ENCODE results near the gene ZNF18. TPM values are rescaled to one million over a fixed set of nuclear protein-coding genes. Genes with fewer than 3 reads are reported as not detected.

The ZNF18 gene
- total and polyA plus RNA-seq, 2 experiments from 2014 or later: 7.3 to 9.5 TPM

GRCh38 chr17:12041312-12041711 is 44.0 kb upstream of the ZNF18 start:
- H3K9me3 ChIP-seq (ENCODE audit: low read depth): no peaks in the 10 kb centered on the region
- peaks cover 99% of the 10 kb centered on the region for H3K79me2 ChIP-seq
- 82% methylated on average over 3 of the region's 3 CpGs for WGBS (ENCODE audit: low lambda C conversion rate, missing lambda C conversion rate)
- H3K4me2 ChIP-seq: no peak overlapping the region
- H3K36me3 ChIP-seq (replicated peaks; ENCODE audit: insufficient read depth, low read depth): no peaks in the 10 kb centered on the region
- DNase-seq (ENCODE audit: low spot score): no peak
- no peak overlapping the region for H3K27ac ChIP-seq
- no peaks in the 10 kb centered on the region for H3K4me1 ChIP-seq (ENCODE audit: insufficient read depth)
- H3K4me3 ChIP-seq: no peak overlapping the region
- peaks cover 92% of the 10 kb centered on the region for H4K20me1 ChIP-seq (ENCODE audit: insufficient read depth, poor library complexity, severe bottlenecking)
- no peak for TF ChIP-seq CTCF (IDR thresholded peaks at IDR 0.05; ENCODE audit: poor library complexity)
- TF ChIP-seq EZH2phosphoT487 (IDR thresholded peaks at IDR 0.05; ENCODE audit: low read depth, severe bottlenecking, unreplicated experiment): no peak
- TF ChIP-seq EZH2 (IDR thresholded peaks at IDR 0.05; ENCODE audit: borderline replicate concordance): no peak
- no peak overlapping the region for H2AFZ ChIP-seq
- no peaks in the 10 kb centered on the region for H3K9me2 ChIP-seq (replicated peaks; ENCODE audit: insufficient read depth)
- H3K27me3 ChIP-seq: no peaks in the 10 kb centered on the region

GRCh38 chr17:12040478-12040877 is 43.2 kb upstream of the ZNF18 start:
- H3K79me2 ChIP-seq: peaks cover 99% of the 10 kb centered on the region
- H3K9me2 ChIP-seq (replicated peaks; ENCODE audit: insufficient read depth): no peaks in the 10 kb centered on the region
- H3K4me1 ChIP-seq (ENCODE audit: insufficient read depth): no peaks in the 10 kb centered on the region
- WGBS (ENCODE audit: low lambda C conversion rate, missing lambda C conversion rate): 86% methylated on average over 3 of the region's 3 CpGs
- no peaks in the 10 kb centered on the region for H3K36me3 ChIP-seq (replicated peaks; ENCODE audit: insufficient read depth, low read depth)
- no peak overlapping the region for H3K4me3 ChIP-seq
- no peak for TF ChIP-seq EZH2phosphoT487 (IDR thresholded peaks at IDR 0.05; ENCODE audit: low read depth, severe bottlenecking, unreplicated experiment)
- no peak for TF ChIP-seq CTCF (IDR thresholded peaks at IDR 0.05; ENCODE audit: poor library complexity)
- no peak for TF ChIP-seq EZH2 (IDR thresholded peaks at IDR 0.05; ENCODE audit: borderline replicate concordance)
- no peak overlapping the region for H3K4me2 ChIP-seq
- no peaks in the 10 kb centered on the region for H3K9me3 ChIP-seq (ENCODE audit: low read depth)
- H3K27ac ChIP-seq: no peak overlapping the region
- DNase-seq (ENCODE audit: low spot score): no peak
- no peak overlapping the region for H2AFZ ChIP-seq
- H4K20me1 ChIP-seq (ENCODE audit: insufficient read depth, poor library complexity, severe bottlenecking): peaks cover 92% of the 10 kb centered on the region
- H3K27me3 ChIP-seq: no peaks in the 10 kb centered on the region

GRCh38 chr17:12037970-12038369 is 40.7 kb upstream of the ZNF18 start:
- Histone ChIP-seq H4K20me1 (ENCODE audit: insufficient read depth, poor library complexity, severe bottlenecking) (peaks cover 91% of the 10 kb centered on the region), H3K4me1 (ENCODE audit: insufficient read depth) (no peaks in the 10 kb centered on the region), H3K36me3 (replicated peaks; ENCODE audit: insufficient read depth, low read depth) (no peaks in the 10 kb centered on the region), H3K79me2 (peaks cover 99% of the 10 kb centered on the region), H3K4me2 (no peak overlapping the region), H3K9me3 (ENCODE audit: low read depth) (no peaks in the 10 kb centered on the region), H2AFZ (no peak overlapping the region), H3K27ac (no peak overlapping the region), H3K27me3 (no peaks in the 10 kb centered on the region), H3K4me3 (no peak overlapping the region), H3K9me2 (replicated peaks; ENCODE audit: insufficient read depth) (no peaks in the 10 kb centered on the region)
- DNase-seq (ENCODE audit: low spot score): no peak
- TF ChIP-seq CTCF (IDR thresholded peaks at IDR 0.05; ENCODE audit: poor library complexity) (no peak), EZH2phosphoT487 (IDR thresholded peaks at IDR 0.05; ENCODE audit: low read depth, severe bottlenecking, unreplicated experiment) (no peak), EZH2 (IDR thresholded peaks at IDR 0.05; ENCODE audit: borderline replicate concordance) (no peak)
- 42% methylated on average over 2 of the region's 2 CpGs for WGBS (ENCODE audit: low lambda C conversion rate, missing lambda C conversion rate)

GRCh38 chr17:12035673-12036072 is 38.4 kb upstream of the ZNF18 start:
- H3K27me3 ChIP-seq: no peaks in the 10 kb centered on the region
- DNase-seq (ENCODE audit: low spot score): no peak
- H4K20me1 ChIP-seq (ENCODE audit: insufficient read depth, poor library complexity, severe bottlenecking): peaks cover 93% of the 10 kb centered on the region
- H3K79me2 ChIP-seq: peaks cover 100% of the 10 kb centered on the region
- no peaks in the 10 kb centered on the region for H3K36me3 ChIP-seq (replicated peaks; ENCODE audit: insufficient read depth, low read depth)
- H3K4me1 ChIP-seq (ENCODE audit: insufficient read depth): no peaks in the 10 kb centered on the region
- no peak overlapping the region for H3K27ac ChIP-seq
- no peak overlapping the region for H2AFZ ChIP-seq
- no peaks in the 10 kb centered on the region for H3K9me3 ChIP-seq (ENCODE audit: low read depth)
- H3K4me3 ChIP-seq: no peak overlapping the region
- 89% methylated on average over 1 of the region's 1 CpG for WGBS (ENCODE audit: low lambda C conversion rate, missing lambda C conversion rate)
- no peaks in the 10 kb centered on the region for H3K9me2 ChIP-seq (replicated peaks; ENCODE audit: insufficient read depth)
- no peak overlapping the region for H3K4me2 ChIP-seq
- TF ChIP-seq EZH2phosphoT487 (IDR thresholded peaks at IDR 0.05; ENCODE audit: low read depth, severe bottlenecking, unreplicated experiment) (no peak), CTCF (IDR thresholded peaks at IDR 0.05; ENCODE audit: poor library complexity) (no peak), EZH2 (IDR thresholded peaks at IDR 0.05; ENCODE audit: borderline replicate concordance) (no peak)

Measured in hepatocyte (in vitro differentiated cells).